ENCODE measurements around the gene ZFR2.
"Not testable (repeated sequence)": the region's sequence is repeated elsewhere in the genome, so short reads cannot be mapped to it uniquely, and the experiment has no call there.

Gene ZFR2

DNA sequence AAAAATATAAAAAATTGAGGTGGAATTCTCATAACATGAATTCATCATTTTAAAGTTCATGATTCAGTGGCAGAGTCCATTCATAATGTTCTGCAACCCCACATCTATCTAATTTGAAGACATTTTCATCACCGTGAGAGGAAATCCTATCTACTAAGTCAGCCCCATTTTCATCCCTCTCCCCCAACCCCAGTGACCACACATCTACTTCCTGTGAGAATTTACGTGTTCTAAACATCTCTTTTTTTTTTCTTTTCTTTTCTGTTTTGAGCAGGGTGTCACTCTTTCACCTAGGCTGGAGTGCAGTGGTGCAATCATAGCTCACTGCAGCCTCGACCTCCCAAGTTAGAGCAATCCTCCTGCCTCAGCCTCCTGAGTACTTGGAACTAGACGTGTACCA is 29.1 kb upstream of the ZFR2 start:
- H3K36me3 ChIP-seq, result peaks cover 18% of the 10 kb centered on the region
- no peaks in the 10 kb centered on the region for H3K27me3 ChIP-seq
- TF ChIP-seq, protein P1, sequence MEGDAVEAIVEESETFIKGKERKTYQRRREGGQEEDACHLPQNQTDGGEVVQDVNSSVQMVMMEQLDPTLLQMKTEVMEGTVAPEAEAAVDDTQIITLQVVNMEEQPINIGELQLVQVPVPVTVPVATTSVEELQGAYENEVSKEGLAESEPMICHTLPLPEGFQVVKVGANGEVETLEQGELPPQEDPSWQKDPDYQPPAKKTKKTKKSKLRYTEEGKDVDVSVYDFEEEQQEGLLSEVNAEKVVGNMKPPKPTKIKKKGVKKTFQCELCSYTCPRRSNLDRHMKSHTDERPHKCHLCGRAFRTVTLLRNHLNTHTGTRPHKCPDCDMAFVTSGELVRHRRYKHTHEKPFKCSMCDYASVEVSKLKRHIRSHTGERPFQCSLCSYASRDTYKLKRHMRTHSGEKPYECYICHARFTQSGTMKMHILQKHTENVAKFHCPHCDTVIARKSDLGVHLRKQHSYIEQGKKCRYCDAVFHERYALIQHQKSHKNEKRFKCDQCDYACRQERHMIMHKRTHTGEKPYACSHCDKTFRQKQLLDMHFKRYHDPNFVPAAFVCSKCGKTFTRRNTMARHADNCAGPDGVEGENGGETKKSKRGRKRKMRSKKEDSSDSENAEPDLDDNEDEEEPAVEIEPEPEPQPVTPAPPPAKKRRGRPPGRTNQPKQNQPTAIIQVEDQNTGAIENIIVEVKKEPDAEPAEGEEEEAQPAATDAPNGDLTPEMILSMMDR (IDR thresholded peaks at IDR 0.05; ENCODE audit: low read depth, low read length), result no peak
- H3K4me1 ChIP-seq, result no peaks in the 10 kb centered on the region
- no peak overlapping the region for H3K4me3 ChIP-seq (ENCODE audit: low read depth, low read length)
- DNase-seq, result no peak
- H3K9me3 ChIP-seq, result peaks cover 5% of the 10 kb centered on the region

DNA sequence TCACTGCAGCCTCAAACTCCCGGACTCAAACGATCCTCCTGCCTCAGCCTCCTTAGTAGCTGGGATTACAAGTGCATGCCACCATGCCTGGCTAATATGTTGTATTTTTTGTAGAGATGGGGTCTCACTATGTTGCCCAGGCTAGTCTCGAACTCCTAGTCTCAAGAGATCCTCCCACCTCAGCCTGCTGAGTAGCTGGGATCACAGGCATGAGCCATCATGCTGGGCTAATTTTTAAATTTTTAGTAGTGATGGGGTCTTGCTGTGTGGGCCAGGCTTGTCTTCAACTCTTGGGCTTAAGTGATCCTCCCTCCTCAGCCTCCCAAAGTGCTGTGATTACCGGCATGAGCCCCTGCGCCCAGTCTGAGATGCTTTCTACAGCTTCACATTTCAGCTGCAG is 26.9 kb upstream of the ZFR2 start:
- TF ChIP-seq, protein P1 (IDR thresholded peaks at IDR 0.05; ENCODE audit: low read depth, low read length), result no peak
- DNase-seq, result no peak
- peaks cover 5% of the 10 kb centered on the region for H3K9me3 ChIP-seq
- no peaks in the 10 kb centered on the region for H3K27me3 ChIP-seq
- H3K4me1 ChIP-seq, result no peaks in the 10 kb centered on the region
- H3K36me3 ChIP-seq, result peaks cover 24% of the 10 kb centered on the region
- no peak overlapping the region for H3K4me3 ChIP-seq (ENCODE audit: low read depth, low read length)

DNA sequence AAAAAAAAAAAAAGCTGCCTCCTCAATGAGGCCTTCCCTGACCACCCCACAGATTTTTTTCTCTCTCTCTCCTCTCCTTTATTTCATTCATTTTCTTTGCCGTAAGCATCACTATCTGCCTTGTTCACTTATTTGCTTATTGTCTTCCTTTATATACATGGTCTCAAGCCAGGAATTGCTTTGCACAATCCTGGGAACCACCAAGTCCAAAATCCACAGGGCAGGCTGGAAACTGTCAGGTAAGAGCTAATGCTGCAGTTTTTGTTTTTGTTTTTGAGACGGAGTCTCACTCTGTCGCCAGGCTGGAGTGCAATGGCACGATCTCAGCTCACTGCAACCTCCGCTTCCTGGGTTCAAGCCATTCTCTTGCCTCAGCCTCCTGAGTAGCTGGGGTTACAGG is 26.1 kb upstream of the ZFR2 start:
- not testable (repeated sequence) for H3K9me3 ChIP-seq; H3K4me1 ChIP-seq; DNase-seq; H3K4me3 ChIP-seq (ENCODE audit: low read depth, low read length); H3K27me3 ChIP-seq
- peaks cover 28% of the 10 kb centered on the region for H3K36me3 ChIP-seq

DNA sequence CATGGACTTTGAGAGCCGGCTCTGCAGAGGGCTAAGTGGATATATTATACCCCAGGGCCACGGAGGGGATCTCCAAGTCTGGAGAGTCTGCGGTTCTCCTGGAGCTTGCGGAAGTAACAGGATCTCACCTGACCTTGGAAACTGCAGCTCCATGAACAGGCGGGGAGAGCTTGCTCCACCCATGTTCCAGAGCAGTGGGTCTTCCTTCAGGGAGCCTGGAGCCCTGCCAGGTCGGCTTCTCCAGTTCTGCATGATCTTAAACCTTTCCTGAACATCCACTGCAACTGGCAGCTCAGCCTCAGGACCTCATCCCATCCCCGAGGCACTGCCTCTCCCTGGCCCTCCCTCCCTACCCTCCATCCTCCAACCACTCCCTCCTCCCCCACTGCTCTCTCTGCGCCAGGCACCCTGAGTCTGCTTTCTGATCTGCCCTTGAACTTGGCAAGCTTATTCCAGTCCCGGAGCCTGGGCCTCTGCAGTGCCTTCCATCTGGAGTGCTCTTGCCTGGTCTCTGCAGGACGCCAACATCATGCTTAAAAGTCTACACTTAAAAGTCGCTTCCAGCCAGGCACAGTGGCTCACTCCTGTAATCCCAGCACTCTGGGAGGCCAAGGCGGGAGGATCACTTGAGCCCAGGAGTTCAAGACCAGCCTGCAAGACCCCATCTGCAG is 24.8 kb upstream of the ZFR2 start:
- Histone ChIP-seq H3K27me3 (no peaks in the 10 kb centered on the region), H3K4me1 (no peaks in the 10 kb centered on the region), H3K36me3 (peaks cover 27% of the 10 kb centered on the region), H3K9me3 (peaks cover 5% of the 10 kb centered on the region), H3K4me3 (ENCODE audit: low read depth, low read length) (no peak overlapping the region)
- DNase-seq, result no peak
- TF ChIP-seq, protein P1 (IDR thresholded peaks at IDR 0.05; ENCODE audit: low read depth, low read length), result no peak

DNA sequence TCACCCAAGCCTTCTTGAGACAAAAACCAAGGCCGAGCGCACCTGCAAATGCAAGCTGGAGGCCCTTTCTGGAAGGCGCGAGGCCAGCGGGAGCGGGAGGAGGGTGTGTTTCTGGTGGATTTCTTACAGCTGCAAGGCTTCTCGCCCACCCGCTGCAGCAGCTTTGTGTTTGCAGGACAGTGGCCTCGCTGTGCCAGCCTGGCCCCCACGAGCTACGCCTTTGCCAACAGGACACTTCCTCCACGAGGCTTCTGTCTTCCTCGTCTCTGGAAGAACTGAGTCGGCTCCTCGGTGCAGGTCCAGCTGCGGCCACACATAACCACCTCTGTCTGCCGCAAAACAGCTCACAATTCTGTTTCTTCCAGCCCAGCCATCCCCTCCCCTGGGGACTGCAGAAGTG is 21.8 kb upstream of the ZFR2 start:
- no peak for DNase-seq
- TF ChIP-seq, protein P1 (IDR thresholded peaks at IDR 0.05; ENCODE audit: low read depth, low read length), result no peak
- Histone ChIP-seq H3K4me3 (ENCODE audit: low read depth, low read length) (no peak overlapping the region), H3K4me1 (no peaks in the 10 kb centered on the region), H3K9me3 (no peaks in the 10 kb centered on the region), H3K36me3 (peaks cover 27% of the 10 kb centered on the region), H3K27me3 (no peaks in the 10 kb centered on the region)

DNA sequence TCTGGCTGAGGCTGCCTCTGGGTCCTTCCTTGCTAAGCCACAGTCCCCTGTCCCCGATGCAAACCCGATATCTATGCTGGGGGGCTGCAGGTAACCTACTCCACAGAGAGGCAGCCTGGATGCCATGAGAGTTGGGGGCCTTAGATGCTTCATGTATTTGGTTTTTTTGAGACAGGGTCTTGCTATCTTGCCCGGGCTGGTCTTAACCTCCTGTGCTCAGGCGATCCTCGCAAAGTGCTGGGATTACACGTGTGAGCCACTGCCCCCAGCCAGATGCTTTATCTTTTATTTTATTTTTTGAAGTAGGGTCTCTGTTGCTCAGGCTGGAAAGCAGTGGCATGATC is 13.2 kb upstream of the ZFR2 start:
- Histone ChIP-seq H3K36me3 (peaks cover 9% of the 10 kb centered on the region; the same call in 1 of the 2 replicates), H3K9me3 (no peaks in the 10 kb centered on the region), H3K27me3 (no peaks in the 10 kb centered on the region), H3K4me1 (peaks cover 3% of the 10 kb centered on the region; the same call in 1 of the 2 replicates), H3K4me3 (ENCODE audit: low read depth, low read length) (peak overlapping the region; percentile 90)
- TF ChIP-seq, protein P1 (IDR thresholded peaks at IDR 0.05; ENCODE audit: low read depth, low read length), result no peak
- no peak for DNase-seq
